Transverse colon (tissue), 4 donors: ENCODE data around the gene DHX57. TPM values are rescaled to one million over a fixed set of nuclear protein-coding genes. Genes with fewer than 3 reads are reported as not detected.

Source experiments
- DNase-seq: peaks from one replicate; pipeline ENCODE4 v3.0.0-alpha.2; 2019
- H3K27ac ChIP-seq, 4 donors: fragments of 200-600 bp; sonication (generic); 2 replicates each; pipeline ENCODE4 v1.5.1; 2016 to 2018; ENCODE audit warnings: inconsistent platforms in 4 of 4
- H3K27me3 ChIP-seq: fragments of 200-600 bp; sonication (generic); 2 replicates; pipeline ENCODE4 v1.5.1; 2017; ENCODE audit warnings: inconsistent platforms
- H3K36me3 ChIP-seq, 4 donors: fragments of 200-600 bp; sonication (generic); 2 replicates each; pipeline ENCODE4 v1.5.1; 2017 to 2019; ENCODE audit warnings: inconsistent platforms in 4 of 4
- H3K4me1 ChIP-seq, 4 donors: fragments of 200-600 bp; sonication (generic); 2 replicates each; pipeline ENCODE4 v1.5.1; 2017 to 2020; ENCODE audit warnings: inconsistent platforms in 4 of 4
- H3K4me3 ChIP-seq, 4 donors: fragments of 200-600 bp; sonication (generic); 1 replicate in 1 of 4; 2 replicates in 3 of 4; pipeline versions ENCODE4 v1.5.1 to v1.6.1; 2017 to 2019; ENCODE audit warnings: inconsistent platforms in 4 of 4
- H3K9me3 ChIP-seq, 2 donors: fragments of 200-600 bp; sonication (generic); 2 replicates each; pipeline ENCODE4 v1.5.1; 2017 to 2019; ENCODE audit warnings: inconsistent platforms in 2 of 2
- CTCF ChIP-seq, 5 experiments: fragments of 200-600 bp in 3 of 5; fragments of 450-650 bp in 2 of 5; sonication (generic) in 3 of 5; IDR thresholded peaks; 1 replicate in 2 of 5; 2 replicates in 3 of 5; pipeline ENCODE4 v1.5.1; 2016 to 2017; ENCODE audit warnings: antibody characterized with exemption in 5 of 5, inconsistent platforms in 3 of 5, mild to moderate bottlenecking in 2 of 5, moderate library complexity in 1 of 5
- EP300 ChIP-seq: sonication (generic); formaldehyde crosslinking; IDR thresholded peaks from one replicate; pipeline ENCODE4 v1.6.1; 2017; ENCODE audit warnings: antibody characterized with exemption, low read depth
- POLR2A ChIP-seq: fragments of 450-650 bp; IDR thresholded peaks from one replicate; pipeline ENCODE4 v1.6.1; 2016; ENCODE audit warnings: antibody characterized with exemption, mild to moderate bottlenecking, moderate library complexity
- POLR2AphosphoS5 ChIP-seq, 3 donors: sonication (generic); formaldehyde crosslinking; IDR thresholded peaks; one replicate each; pipeline ENCODE4 v1.6.1; 2016; ENCODE audit warnings: antibody characterized with exemption in 3 of 3
- WGBS, 2 donors: methylation state at CpG; one replicate each; pipeline ENCODE4 v1.1.5; 2018; ENCODE audit warnings: low coverage in 1 of 2; 5-methylcytosine and 5-hydroxymethylcytosine counted together
- in situ Hi-C, 4 donors: fragments of 200-750 bp; cut with MboI; loops; one replicate each; pipeline versions ENCODE4 v1.15.0 to v1.15.1; 2017; ENCODE audit warnings: low sequenced_read_pairs in 3 of 4, low pct_ligation_motif_present in 1 of 4, low pct_unique_long_range_greater_than_20kb in 1 of 4
- intact Hi-C: fragments of 100-400 bp; cut with DNase I; formaldehyde crosslinking; loops from one replicate; pipeline ENCODE4 v1.15.1; 2023; ENCODE audit warnings: low total_unique reads
- total RNA-seq, 4 donors: library from RNA; depleted of rRNA; stranded (reverse); fragments of >200 nt; gene quantifications; one replicate each; pipeline ENCODE4 v1.1.0, GENCODE V29; 2016

The DHX57 gene
- total RNA-seq, 4 donors from 2014 or later: 1.5 to 29.7 (median 10.6) TPM

- DNase-seq: no peak
- intact Hi-C loops (no loop called here), in situ Hi-C loops (no loop called here)
- 58% methylated on average over 1 of the region's 1 CpG; no CpG with 5 or more reads in 1 of the 2 donors for WGBS, 2 donors
- Histone ChIP-seq H3K36me3 (no peaks in the 10 kb centered on the region), H3K4me3 (no peak overlapping the region), H3K4me1 (no peaks in the 10 kb centered on the region), H3K27ac (no peak overlapping the region), H3K9me3 (no peaks in the 10 kb centered on the region), H3K27me3 (no peaks in the 10 kb centered on the region)
- TF ChIP-seq EP300: no peak
- no peak for TF ChIP-seq CTCF (IDR thresholded peaks at IDR 0.05)
- no peak for TF ChIP-seq POLR2AphosphoS5 (IDR thresholded peaks at IDR 0.05)
- TF ChIP-seq POLR2A: no peak
Observed at GRCh38 chr2:38907242-38907641, 31.5 kb upstream of the DHX57 start.

- in situ Hi-C loops (no loop called here), intact Hi-C loops (no loop called here)
- 63 to 66% methylated on average over 2 of the region's 2 CpGs for WGBS, 2 donors
Observed at GRCh38 chr2:38905251-38905650, 29.5 kb upstream of the DHX57 start.

GRCh38 chr2:38900726-38901125 is 25.0 kb upstream of the DHX57 start:
- TF ChIP-seq POLR2A (no peak), POLR2AphosphoS5 (IDR thresholded peaks at IDR 0.05) (no peak), CTCF (IDR thresholded peaks at IDR 0.05) (no peak), EP300 (no peak)
- H3K36me3 ChIP-seq: no peaks in the 10 kb centered on the region
- 88% methylated on average over 1 of the region's 1 CpG; no CpG with 5 or more reads in 1 of the 2 donors for WGBS, 2 donors
- in situ Hi-C loops (no loop called here), intact Hi-C loops (no loop called here)
- H3K4me1 ChIP-seq: no peaks in the 10 kb centered on the region
- H3K9me3 ChIP-seq: no peaks in the 10 kb centered on the region
- no peak overlapping the region for H3K4me3 ChIP-seq
- H3K27me3 ChIP-seq: no peaks in the 10 kb centered on the region
- DNase-seq: no peak
- H3K27ac ChIP-seq: no peak overlapping the region

More at GRCh38 chr2:38905251-38905650, 29.5 kb upstream of the DHX57 start:
- Histone ChIP-seq H3K27me3 (no peaks in the 10 kb centered on the region), H3K9me3 (no peaks in the 10 kb centered on the region), H3K36me3 (no peaks in the 10 kb centered on the region), H3K4me1 (no peaks in the 10 kb centered on the region), H3K4me3 (no peak overlapping the region), H3K27ac (no peak overlapping the region)
- TF ChIP-seq POLR2AphosphoS5 (IDR thresholded peaks at IDR 0.05): no peak
- TF ChIP-seq POLR2A: no peak
- no peak for TF ChIP-seq EP300
- TF ChIP-seq CTCF (IDR thresholded peaks at IDR 0.05): no peak
- no peak for DNase-seq

GRCh38 chr2:38898256-38898655 is 22.5 kb upstream of the DHX57 start:
- WGBS, 2 donors: 87 to 91% methylated on average over 3 to 5 of the region's 5 CpGs

GRCh38 chr2:38892819-38893218 is 17.1 kb upstream of the DHX57 start:
- TF ChIP-seq CTCF (IDR thresholded peaks at IDR 0.05): no peak
- no peak for TF ChIP-seq POLR2A
- TF ChIP-seq EP300: no peak
- TF ChIP-seq POLR2AphosphoS5 (IDR thresholded peaks at IDR 0.05): no peak
- H3K4me1 ChIP-seq: no peaks in the 10 kb centered on the region
- H3K27me3 ChIP-seq: no peaks in the 10 kb centered on the region
- no peak overlapping the region for H3K27ac ChIP-seq
- H3K4me3 ChIP-seq: no peak overlapping the region
- intact Hi-C loops: no loop called here
- in situ Hi-C loops: no loop called here
- H3K9me3 ChIP-seq: no peaks in the 10 kb centered on the region
- H3K36me3 ChIP-seq: no peaks in the 10 kb centered on the region
- DNase-seq: no peak

More at GRCh38 chr2:38898256-38898655, 22.5 kb upstream of the DHX57 start:
- TF ChIP-seq POLR2AphosphoS5 (IDR thresholded peaks at IDR 0.05) (no peak), POLR2A (no peak)
- Histone ChIP-seq H3K4me3 (no peak overlapping the region), H3K27ac (no peak overlapping the region), H3K4me1 (no peaks in the 10 kb centered on the region), H3K9me3 (no peaks in the 10 kb centered on the region), H3K27me3 (no peaks in the 10 kb centered on the region), H3K36me3 (no peaks in the 10 kb centered on the region)
- in situ Hi-C loops: no loop called here
- no peak for DNase-seq
- intact Hi-C loops: no loop called here
